Endothelial cell of umbilical vein (primary cell): Measurements from ENCODE around the gene CHST3. TPM values are rescaled to one million over a fixed set of nuclear protein-coding genes. Genes with fewer than 3 reads are reported as not detected.

Experiments used
- BruUV-seq: library from RNA; stranded (reverse); fragments of 400-500 nt; replicated peaks from 2 replicates; lab custom pipeline; 2021; lab: Mats Ljungman, UMichigan
- CTCF ChIA-PET: fragments of 300-600, 350-600 bp; sonication (Branson Sonifier 250); formaldehyde crosslinking; loops from one replicate; lab custom pipeline; 2021; ENCODE audit warnings: antibody characterized with exemption, inconsistent platforms; lab: Charles Lee
- POLR2A ChIA-PET: fragments of 300-600, 350-600 bp; sonication (Branson Sonifier 250); formaldehyde crosslinking; loops from one replicate; lab custom pipeline; 2021; ENCODE audit warnings: antibody characterized with exemption, inconsistent platforms; lab: Charles Lee
- DNase-seq: peaks from one replicate; pipeline ENCODE4 v3.0.0-alpha.2; 2011; ENCODE audit warnings: low read depth, low spot score
- FAIRE-seq: peaks from 2 replicates; lab custom pipeline; 2011; peaks lifted over from hg19 to GRCh38; lab: Jason Lieb, UNC
- H2AFZ ChIP-seq: 2 replicates; pipeline ENCODE4 v1.6.0; 2012; ENCODE audit warnings: low read depth, low read length, control low read depth, inconsistent platforms
- H3K27ac ChIP-seq: 2 replicates; pipeline ENCODE4 v1.5.1; 2011; ENCODE audit warnings: low read depth, mild to moderate bottlenecking, control low read depth, low read length, moderate library complexity; ENCODE audit not compliant: insufficient read depth
- H3K27me3 ChIP-seq, 2 experiments: 2 replicates each; pipeline versions ENCODE4 v1.6.0 to v1.6.1; 2011; ENCODE audit warnings: low read length in 2 of 2, mixed read lengths in 1 of 2; ENCODE audit not compliant: control insufficient read depth in 2 of 2, insufficient read depth in 2 of 2
- H3K36me3 ChIP-seq, 2 experiments: 2 replicates in 1 of 2; 3 replicates in 1 of 2; pipeline ENCODE4 v1.5.1; 2011; ENCODE audit warnings: low read length in 2 of 2, mild to moderate bottlenecking in 1 of 2, moderate library complexity in 1 of 2; ENCODE audit not compliant: control insufficient read depth in 2 of 2, insufficient read depth in 2 of 2; ENCODE audit errors: extremely low read depth in 1 of 2
- H3K4me1 ChIP-seq: 3 replicates; pipeline ENCODE4 v1.5.1; 2011; ENCODE audit warnings: mild to moderate bottlenecking, low read length; ENCODE audit not compliant: control insufficient read depth, insufficient read depth; ENCODE audit errors: extremely low read depth
- H3K4me2 ChIP-seq: 2 replicates; pipeline ENCODE4 v1.6.1; 2011; ENCODE audit warnings: low read length, control low read depth, mixed read lengths; ENCODE audit not compliant: insufficient read depth
- H3K4me3 ChIP-seq, 3 experiments: fragments of 200-600 bp in 1 of 3; sonication (generic), shearing (Covaris generic) in 1 of 3; replicated peaks in 1 of 3; 2 replicates each; pipeline ENCODE4 v1.5.1; 2011 to 2016; ENCODE audit warnings: control low read depth in 3 of 3, low read length in 3 of 3, mild to moderate bottlenecking in 2 of 3, inconsistent platforms in 1 of 3, low read depth in 1 of 3, moderate library complexity in 1 of 3; ENCODE audit not compliant: insufficient read depth in 1 of 3
- H3K79me2 ChIP-seq: 2 replicates; pipeline ENCODE4 v1.6.0; 2012; ENCODE audit warnings: low read length, inconsistent platforms; ENCODE audit not compliant: control insufficient read depth, insufficient read depth
- H3K9ac ChIP-seq: replicated peaks from 2 replicates; pipeline ENCODE3; 2011; ENCODE audit warnings: low read length, control low read depth; ENCODE audit not compliant: insufficient read depth; ENCODE audit errors: extremely low read depth
- H3K9me1 ChIP-seq: replicated peaks from 3 replicates; pipeline ENCODE4 v1.6.0; 2011; ENCODE audit warnings: mild to moderate bottlenecking, low read length; ENCODE audit not compliant: control insufficient read depth, insufficient read depth; ENCODE audit errors: extremely low read depth
- H3K9me3 ChIP-seq: replicated peaks from 2 replicates; pipeline ENCODE4 v1.5.1; 2012; ENCODE audit warnings: low read length, inconsistent platforms; ENCODE audit not compliant: control insufficient read depth, insufficient read depth
- H4K20me1 ChIP-seq: replicated peaks from 2 replicates; pipeline ENCODE3; 2011; ENCODE audit warnings: mild to moderate bottlenecking, low read length; ENCODE audit not compliant: control insufficient read depth, insufficient read depth; ENCODE audit errors: extremely low read depth
- EZH2 ChIP-seq: IDR thresholded peaks from 2 replicates; pipeline ENCODE4 v1.6.1; 2012; ENCODE audit warnings: borderline replicate concordance, low read depth, mild to moderate bottlenecking, moderate library complexity, low read length, inconsistent platforms; ENCODE audit not compliant: severe bottlenecking
- FOS ChIP-seq: IDR thresholded peaks from 2 replicates; pipeline ENCODE4 v1.6.1; 2011; ENCODE audit warnings: mild to moderate bottlenecking, low read length, moderate library complexity, borderline replicate concordance; ENCODE audit not compliant: insufficient read depth
- GATA2 ChIP-seq: IDR thresholded peaks from 2 replicates; pipeline ENCODE4 v1.7.0; 2011; ENCODE audit warnings: low read depth, mild to moderate bottlenecking, moderate library complexity, mixed read lengths, low read length; ENCODE audit not compliant: insufficient read length, insufficient read depth
- JUN ChIP-seq: IDR thresholded peaks from 2 replicates; pipeline ENCODE4 v1.6.1; 2011; ENCODE audit warnings: borderline replicate concordance, low read depth; ENCODE audit not compliant: insufficient read length, insufficient read depth
- MYC ChIP-seq: IDR thresholded peaks from one replicate; pipeline ENCODE4 v1.6.1; 2011; ENCODE audit warnings: mild to moderate bottlenecking, low read depth, low read length
- POLR2A ChIP-seq: IDR thresholded peaks from 2 replicates; pipeline ENCODE4 v1.6.1; 2012; ENCODE audit warnings: low read depth, mild to moderate bottlenecking, control low read depth, low read length
- POLR2AphosphoS5 ChIP-seq: IDR thresholded peaks from 2 replicates; pipeline ENCODE4 v1.6.1; 2012; ENCODE audit warnings: low read depth, mild to moderate bottlenecking, control low read depth, low read length, moderate library complexity; ENCODE audit not compliant: insufficient read depth
- dilution Hi-C: fragments of 300-500 bp; cut with MboI; formaldehyde crosslinking; loops from one replicate; pipeline ENCODE4 v1.15.0; 2019; ENCODE audit warnings: low sequenced_read_pairs; ENCODE audit not compliant: extremely low pct_ligation_motif_present
- intact Hi-C: fragments of 100-400 bp; cut with micrococcal nuclease; formaldehyde crosslinking; loops from one replicate; pipeline ENCODE4 v1.10.0; 2022
- polyA plus RNA-seq, 4 experiments: library from polyadenylated mRNA; depleted of rRNA in 3 of 4; stranded (reverse) in 3 of 4; unstranded in 1 of 4; fragments of >200 nt; gene quantifications; 2 replicates each; pipeline versions ENCODE4 v1.2.1 to v1.2.3, GENCODE V29; 2011 to 2012; ENCODE audit warnings: missing spikeins in 1 of 4
- total RNA-seq: library from RNA; stranded (reverse); gene quantifications from 2 replicates; pipeline ENCODE4 v1.2.3, GENCODE V29; 2021
- TF ChIP-seq, protein P1 (sequence below), 2 donors: IDR thresholded peaks; 1 replicate in 1 of 2; 2 replicates in 1 of 2; pipeline ENCODE4 v1.5.1; 2011; ENCODE audit warnings: low read length in 2 of 2, mild to moderate bottlenecking in 2 of 2, moderate library complexity in 2 of 2, control low read depth in 1 of 2, inconsistent platforms in 1 of 2, low read depth in 1 of 2; ENCODE audit not compliant: insufficient read depth in 1 of 2; ENCODE audit errors: extremely low read depth in 1 of 2
- TF ChIP-seq, protein P2 (sequence below): IDR thresholded peaks from 2 replicates; pipeline ENCODE4 v1.6.1; 2011; ENCODE audit not compliant: insufficient read depth, insufficient read length

CHST3 gene
- total and polyA plus RNA-seq, 2 donors (not counting 3 experiments of a cell fraction or from before 2014, with no cell fraction given), result 5.5 to 11.5 TPM

DNA sequence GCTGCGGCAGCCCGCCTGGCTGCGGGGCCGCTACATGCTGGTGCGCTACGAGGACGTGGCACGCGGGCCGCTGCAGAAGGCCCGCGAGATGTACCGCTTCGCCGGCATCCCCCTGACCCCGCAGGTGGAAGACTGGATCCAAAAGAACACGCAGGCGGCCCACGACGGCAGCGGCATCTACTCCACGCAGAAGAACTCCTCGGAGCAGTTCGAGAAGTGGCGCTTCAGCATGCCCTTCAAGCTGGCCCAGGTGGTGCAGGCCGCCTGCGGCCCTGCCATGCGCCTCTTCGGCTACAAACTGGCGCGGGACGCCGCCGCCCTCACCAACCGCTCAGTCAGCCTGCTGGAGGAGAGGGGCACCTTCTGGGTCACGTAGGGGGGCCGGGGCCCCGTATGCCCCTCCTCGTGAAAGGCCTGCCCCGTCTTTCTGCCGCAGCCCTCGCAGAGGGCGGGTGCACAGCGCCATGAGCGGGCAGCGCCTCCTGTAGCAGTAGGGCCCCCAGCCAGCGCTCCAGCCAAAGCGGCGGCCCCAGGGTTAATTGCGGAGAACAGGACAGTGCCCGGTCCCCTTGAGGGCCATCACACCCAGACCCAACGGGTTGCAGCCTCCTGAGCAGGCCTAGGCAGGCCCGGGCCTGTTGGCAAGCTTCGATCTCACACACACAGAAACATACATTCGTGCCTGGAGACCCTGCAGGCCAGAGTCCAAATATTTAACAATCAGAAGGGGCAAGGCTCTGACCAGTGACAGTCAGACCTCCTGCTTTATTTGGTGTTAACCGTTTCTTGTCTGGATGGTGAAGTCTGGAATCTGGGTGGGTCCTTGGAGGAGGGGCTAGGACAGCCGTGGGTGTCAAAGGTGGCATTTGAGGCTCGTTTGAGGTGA is 44.1 kb downstream of the CHST3 start:
- Histone ChIP-seq H3K4me2 (no peak overlapping the region), H3K36me3 (peaks cover 2 to 4% of the 10 kb centered on the region in 2 experiments), H3K79me2 (no peaks in the 10 kb centered on the region), H3K9ac (no peak overlapping the region), H3K4me3 (no peak overlapping the region), H3K9me1 (no peaks in the 10 kb centered on the region), H3K9me3 (no peaks in the 10 kb centered on the region), H3K27ac (no peak overlapping the region), H3K27me3 (no peaks in the 10 kb centered on the region), H2AFZ (no peak overlapping the region), H4K20me1 (no peaks in the 10 kb centered on the region), H3K4me1 (peaks cover 17% of the 10 kb centered on the region)
- DNase-seq (no peak), FAIRE-seq (no peak)
- dilution Hi-C loops (no loop called here), intact Hi-C loops (no loop called here)
- BruUV-seq, result no TSS peak
- TF ChIP-seq MYC (no peak), POLR2A (no peak)
- ChIA-PET CTCF (interaction anchor here (1.0 to 1.9 kb wide), 2 partner anchors 40 to 44 kb away, joined by 3 to 11 read pairs; partner anchors contain the start of gene CHST3), POLR2A (no interaction called here)

DNA sequence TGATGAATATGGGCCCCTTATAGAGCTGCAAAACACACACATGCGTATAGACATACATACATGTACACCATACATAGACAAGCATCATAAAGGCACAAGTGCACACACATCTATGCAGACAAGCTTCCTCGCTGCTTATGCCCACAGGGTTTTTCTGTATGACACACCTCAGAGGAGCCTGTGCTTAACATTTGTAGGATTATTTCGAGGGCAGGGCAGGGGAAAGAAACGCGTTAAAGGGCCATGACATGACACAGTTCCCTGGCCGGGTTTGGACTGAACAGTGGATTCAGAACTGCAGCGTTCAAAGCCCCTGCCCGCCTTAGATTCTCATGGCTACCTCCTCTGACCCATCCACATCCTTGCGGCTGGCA is 44.8 kb downstream of the CHST3 start:
- dilution Hi-C loops (no loop called here), intact Hi-C loops (no loop called here)
- H3K27me3 ChIP-seq, result no peaks in the 10 kb centered on the region
- H4K20me1 ChIP-seq, result no peaks in the 10 kb centered on the region
- peaks cover 2 to 4% of the 10 kb centered on the region in 2 experiments for H3K36me3 ChIP-seq
- peaks cover 17% of the 10 kb centered on the region for H3K4me1 ChIP-seq
- H3K27ac ChIP-seq, result peak overlapping the region; percentile 52
- peak overlapping the region; percentile 45 for H3K9ac ChIP-seq
- peak overlapping the region; percentile 71 for H2AFZ ChIP-seq
- POLR2A ChIA-PET, result interaction anchor here (0.7 kb wide), 1 partner anchor 35 kb away, joined by 3 read pairs; no protein-coding TSS in a partner anchor
- DNase-seq, result no peak
- no peaks in the 10 kb centered on the region for H3K9me1 ChIP-seq
- no peak overlapping the region for H3K4me3 ChIP-seq
- CTCF ChIA-PET, result interaction anchor here (1.0 to 1.9 kb wide), 4 partner anchors 23 to 51 kb away, joined by 3 to 11 read pairs (median 4); partner anchors contain the start of gene CHST3
- BruUV-seq, result no TSS peak
- FAIRE-seq, result no peak
- H3K9me3 ChIP-seq, result no peaks in the 10 kb centered on the region
- H3K79me2 ChIP-seq, result no peaks in the 10 kb centered on the region
- TF ChIP-seq MYC (no peak), POLR2A (no peak), JUN (no peak), GATA2 (no peak), EZH2 (no peak), POLR2AphosphoS5 (no peak), FOS (no peak)
- TF ChIP-seq, protein P1, sequence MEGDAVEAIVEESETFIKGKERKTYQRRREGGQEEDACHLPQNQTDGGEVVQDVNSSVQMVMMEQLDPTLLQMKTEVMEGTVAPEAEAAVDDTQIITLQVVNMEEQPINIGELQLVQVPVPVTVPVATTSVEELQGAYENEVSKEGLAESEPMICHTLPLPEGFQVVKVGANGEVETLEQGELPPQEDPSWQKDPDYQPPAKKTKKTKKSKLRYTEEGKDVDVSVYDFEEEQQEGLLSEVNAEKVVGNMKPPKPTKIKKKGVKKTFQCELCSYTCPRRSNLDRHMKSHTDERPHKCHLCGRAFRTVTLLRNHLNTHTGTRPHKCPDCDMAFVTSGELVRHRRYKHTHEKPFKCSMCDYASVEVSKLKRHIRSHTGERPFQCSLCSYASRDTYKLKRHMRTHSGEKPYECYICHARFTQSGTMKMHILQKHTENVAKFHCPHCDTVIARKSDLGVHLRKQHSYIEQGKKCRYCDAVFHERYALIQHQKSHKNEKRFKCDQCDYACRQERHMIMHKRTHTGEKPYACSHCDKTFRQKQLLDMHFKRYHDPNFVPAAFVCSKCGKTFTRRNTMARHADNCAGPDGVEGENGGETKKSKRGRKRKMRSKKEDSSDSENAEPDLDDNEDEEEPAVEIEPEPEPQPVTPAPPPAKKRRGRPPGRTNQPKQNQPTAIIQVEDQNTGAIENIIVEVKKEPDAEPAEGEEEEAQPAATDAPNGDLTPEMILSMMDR (IDR thresholded peaks at IDR 0.05; ENCODE audit: extremely low read depth in 1 of 2, insufficient read depth in 1 of 2, low read depth in 1 of 2, low read length in 2 of 2), result no peak
- TF ChIP-seq, protein P2, sequence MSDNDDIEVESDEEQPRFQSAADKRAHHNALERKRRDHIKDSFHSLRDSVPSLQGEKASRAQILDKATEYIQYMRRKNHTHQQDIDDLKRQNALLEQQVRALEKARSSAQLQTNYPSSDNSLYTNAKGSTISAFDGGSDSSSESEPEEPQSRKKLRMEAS, result no peak
- H3K4me2 ChIP-seq, result no peak overlapping the region
